ENCODE results near the gene RAD51B.

- no peak for TF ChIP-seq EZH2 (IDR thresholded peaks at IDR 0.05)
- TF ChIP-seq POLR2AphosphoS5 (IDR thresholded peaks at IDR 0.05; ENCODE audit: borderline replicate concordance, low read depth, low read length), result no peak
- no peak for TF ChIP-seq FOXP2 (optimal IDR thresholded peaks at IDR 0.05; ENCODE audit: control extremely low read depth, extremely low read length, insufficient read depth)
Observed at GRCh38 chr14:68357777-68358176, 538.2 kb downstream of the RAD51B start.
